DMS153 treated with DMSO at 0.1 percent for 48 hours (cell line): ENCODE data around the gene NUPR2.
"Not testable (repeated sequence)": the region's sequence is repeated elsewhere in the genome, so short reads cannot be mapped to it uniquely, and the experiment has no call there.

ENCODE experiments used
- DNase-seq: peaks from one replicate; lab custom pipeline; 2025; ENCODE audit not compliant: unreplicated experiment; lab: John Stamatoyannopoulos, UW

Gene NUPR2

GRCh38 chr7:56087445-56087844 is 28.8 kb downstream of the NUPR2 start:
- no peak for DNase-seq

DNA sequence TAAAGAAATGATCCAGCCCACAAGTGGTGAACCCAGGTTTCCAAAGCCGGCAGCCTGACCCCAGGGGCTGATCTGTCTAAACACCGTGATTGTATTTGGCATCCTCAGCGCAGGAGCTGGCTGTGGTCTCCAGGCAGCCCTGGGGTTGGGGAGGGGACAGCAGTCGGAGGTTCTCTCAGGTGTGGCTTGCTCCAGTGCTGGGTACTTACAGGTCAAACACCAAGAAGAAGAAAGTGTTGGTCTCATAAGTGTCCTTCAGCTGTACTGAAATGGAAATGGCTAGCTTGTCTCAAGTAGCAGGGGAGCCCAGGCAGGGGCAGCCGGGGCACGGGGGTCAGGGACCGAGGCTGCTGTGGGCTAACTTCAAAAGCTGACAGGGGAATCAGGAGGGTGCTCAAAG is 29.5 kb downstream of the NUPR2 start:
- no peak for DNase-seq

DNA sequence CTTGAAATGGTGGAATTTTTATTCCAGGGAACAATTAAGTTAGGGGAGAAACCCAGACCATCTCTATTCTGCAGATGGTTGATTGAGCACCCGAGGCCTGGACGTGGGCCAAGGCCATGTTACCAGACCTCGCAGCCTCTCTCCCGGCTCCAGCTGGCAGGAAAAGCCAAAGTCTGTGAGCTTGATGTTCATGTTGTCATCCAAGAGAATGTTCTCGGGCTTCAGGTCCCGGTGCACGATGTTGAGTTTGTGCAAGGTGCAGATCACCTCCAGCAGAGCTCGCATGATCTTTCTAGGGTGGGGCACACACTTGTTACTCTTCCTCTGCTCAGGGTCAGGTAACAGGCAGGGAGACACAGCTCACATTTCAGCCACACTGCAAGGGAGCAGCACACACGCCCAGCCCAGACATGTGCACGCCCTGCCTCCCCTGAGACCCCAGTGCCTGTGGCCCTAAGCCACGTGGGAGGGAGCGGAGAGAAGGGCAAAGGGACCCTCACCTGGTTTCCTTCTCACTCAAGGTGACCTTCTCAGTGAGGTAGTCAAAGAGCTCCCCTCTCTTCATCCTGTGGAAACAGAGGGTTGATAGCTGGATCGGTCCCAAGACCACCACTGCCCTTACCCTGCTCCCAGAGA is 32.9 kb downstream of the NUPR2 start:
- DNase-seq: peak; percentile 26

- DNase-seq: no peak
These were observed 34.4 kb downstream of the NUPR2 start for GRCh38 chr7:56081626-56082340.

GRCh38 chr7:56080726-56081435 is 35.3 kb downstream of the NUPR2 start:
- not testable (repeated sequence) for DNase-seq

- peak; percentile 94 for DNase-seq
These were observed 36.6 kb downstream of the NUPR2 start for GRCh38 chr7:56079450-56080185.

DNA sequence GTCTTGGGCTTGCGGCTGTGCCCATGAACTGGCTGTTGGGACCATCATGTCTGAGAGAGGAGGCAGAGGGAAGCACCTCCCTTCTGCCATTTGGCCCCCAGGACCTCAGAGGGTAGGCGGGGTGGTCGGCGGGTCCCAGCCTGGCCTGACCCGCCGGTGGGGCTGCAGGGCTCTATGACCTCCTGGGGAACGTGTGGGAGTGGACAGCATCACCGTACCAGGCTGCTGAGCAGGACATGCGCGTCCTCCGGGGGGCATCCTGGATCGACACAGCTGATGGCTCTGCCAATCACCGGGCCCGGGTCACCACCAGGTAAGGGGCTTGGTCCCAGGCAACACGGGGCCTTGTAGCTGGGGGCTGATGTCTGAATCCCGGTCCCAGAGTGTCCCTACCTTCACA is 38.0 kb downstream of the NUPR2 start:
- no peak for DNase-seq

- DNase-seq: no peak
These were observed 38.5 kb downstream of the NUPR2 start for GRCh38 chr7:56077681-56078080.

DNA sequence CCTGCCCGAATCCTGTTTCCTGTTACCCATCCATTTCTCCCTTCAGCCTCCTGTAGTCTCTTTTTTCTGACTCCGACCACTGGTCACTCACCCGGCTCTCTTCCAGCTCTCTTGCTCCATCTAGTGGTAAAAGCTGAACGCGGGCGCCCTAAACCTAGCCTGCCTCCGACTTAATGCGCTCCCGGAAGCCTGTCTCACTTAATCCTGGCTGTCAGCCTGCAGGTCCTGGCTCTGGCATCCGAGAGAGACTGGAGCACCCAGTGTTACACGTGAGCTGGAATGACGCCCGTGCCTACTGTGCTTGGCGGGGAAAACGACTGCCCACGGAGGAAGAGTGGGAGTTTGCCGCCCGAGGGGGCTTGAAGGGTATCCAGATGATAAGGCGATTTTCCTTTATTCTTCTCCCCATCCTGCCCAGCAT is 41.8 kb downstream of the NUPR2 start:
- DNase-seq: peak; percentile 37

GRCh38 chr7:56066376-56066775 is 49.8 kb downstream of the NUPR2 start:
- not testable (repeated sequence) for DNase-seq
